NCI-H526 (cell line): ENCODE measurements around the gene PORCN.
"Not testable (repeated sequence)": the region's sequence is repeated elsewhere in the genome, so short reads cannot be mapped to it uniquely, and the experiment has no call there.

Experiments used
- DNase-seq, 2 experiments: peaks; one replicate each; lab custom pipeline; 2025; lab: John Stamatoyannopoulos, UW

PORCN gene

DNA sequence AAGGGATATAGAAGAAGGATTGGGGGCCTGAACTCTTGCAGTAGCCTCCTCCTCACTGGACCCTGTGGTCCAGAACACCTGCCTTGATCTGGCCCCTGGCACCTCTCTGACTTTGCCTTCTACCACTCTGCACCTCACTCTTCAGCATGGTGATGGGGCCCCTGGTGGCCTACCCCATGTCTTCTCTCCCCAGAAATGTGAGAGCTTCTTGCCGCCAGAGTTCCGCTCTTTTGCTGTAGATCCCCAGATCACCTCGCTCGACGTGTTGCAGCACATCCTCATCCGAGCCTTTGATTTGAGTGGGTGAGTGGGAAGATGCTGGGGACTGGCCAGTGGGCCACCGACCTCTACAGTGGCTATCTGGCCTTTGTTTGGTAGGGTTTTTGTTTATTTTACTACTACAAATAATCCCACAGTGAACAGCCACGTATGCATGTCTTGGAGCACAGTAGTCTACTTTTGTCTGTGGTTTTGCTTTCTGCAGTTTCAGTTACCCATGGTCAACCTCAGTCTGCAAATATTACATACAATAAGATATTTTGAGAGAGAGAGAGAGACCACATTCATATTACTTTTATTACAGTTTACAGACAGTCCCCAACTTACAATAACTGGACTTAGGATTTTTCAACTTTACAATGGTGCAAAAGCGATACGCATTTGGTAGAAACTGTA, 32.5 kb downstream of the PORCN start:
- DNase-seq, result no peak

DNA sequence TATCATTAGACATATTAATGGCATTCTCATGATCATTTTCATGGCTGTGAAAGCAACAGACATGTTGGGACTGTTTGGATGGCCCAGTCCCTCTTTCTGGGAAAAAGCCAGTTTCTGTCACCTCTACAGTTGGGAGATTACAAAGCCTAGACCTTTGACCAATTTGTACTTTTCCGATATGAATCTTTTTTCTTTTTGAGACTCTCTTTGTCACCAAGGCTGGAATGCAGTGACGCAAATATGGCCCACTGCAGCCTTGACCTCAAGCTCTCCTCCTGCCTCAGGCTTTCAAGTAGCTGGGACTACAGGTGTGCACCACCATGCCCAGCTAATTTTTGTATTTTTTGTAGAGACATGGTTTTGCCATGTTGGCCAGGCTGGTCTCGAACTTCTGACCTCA, 40.1 kb downstream of the PORCN start:
- no peak for DNase-seq

DNA sequence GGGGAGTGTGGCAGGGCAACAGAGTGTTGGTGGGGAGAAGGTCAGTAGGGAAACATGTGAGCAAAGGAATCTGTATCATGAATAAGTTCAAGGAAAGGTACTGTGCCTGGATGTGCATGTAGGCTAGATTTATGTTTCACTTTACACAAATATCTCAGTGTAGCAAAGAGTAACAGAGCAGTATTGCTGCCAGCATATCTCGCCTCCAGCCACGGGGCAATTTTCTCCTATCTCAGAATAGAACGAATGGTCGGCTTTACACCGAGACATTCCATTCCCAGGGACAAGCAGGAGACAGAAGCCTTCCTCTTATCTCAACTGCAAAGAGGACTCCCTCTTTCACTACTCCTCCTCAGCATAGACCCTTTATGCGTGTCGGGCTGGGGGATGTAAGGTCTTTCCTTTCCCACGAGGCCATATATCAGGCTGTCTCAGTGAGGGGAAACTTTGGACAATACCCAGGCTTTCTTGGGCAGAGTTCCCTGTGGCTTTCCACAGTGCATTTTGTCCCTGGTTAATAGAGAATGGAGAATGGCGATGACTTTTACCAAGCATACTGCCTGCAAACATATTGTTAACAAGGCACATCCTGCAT, 47.0 kb downstream of the PORCN start:
- DNase-seq, result not testable (repeated sequence)

DNA sequence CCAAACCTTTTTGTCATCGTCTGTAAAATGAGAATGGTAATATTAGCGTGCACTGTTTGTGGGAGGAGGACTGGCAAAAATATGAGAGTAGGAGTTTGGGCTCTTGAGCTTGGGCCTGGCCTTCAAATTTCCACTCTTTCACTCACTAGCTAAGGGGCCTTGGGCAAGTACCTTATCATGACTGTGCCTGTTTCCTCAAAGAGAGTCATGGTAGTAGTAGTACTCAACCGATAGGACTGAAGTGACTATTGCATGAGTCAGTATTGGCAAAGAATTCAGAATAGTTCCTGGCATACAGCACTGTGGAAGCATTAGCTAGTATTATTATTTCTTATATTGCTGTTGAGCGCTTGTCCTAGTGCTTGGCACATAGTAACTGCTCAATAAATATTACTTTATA, 49.5 kb downstream of the PORCN start:
- DNase-seq, result no peak

DNA sequence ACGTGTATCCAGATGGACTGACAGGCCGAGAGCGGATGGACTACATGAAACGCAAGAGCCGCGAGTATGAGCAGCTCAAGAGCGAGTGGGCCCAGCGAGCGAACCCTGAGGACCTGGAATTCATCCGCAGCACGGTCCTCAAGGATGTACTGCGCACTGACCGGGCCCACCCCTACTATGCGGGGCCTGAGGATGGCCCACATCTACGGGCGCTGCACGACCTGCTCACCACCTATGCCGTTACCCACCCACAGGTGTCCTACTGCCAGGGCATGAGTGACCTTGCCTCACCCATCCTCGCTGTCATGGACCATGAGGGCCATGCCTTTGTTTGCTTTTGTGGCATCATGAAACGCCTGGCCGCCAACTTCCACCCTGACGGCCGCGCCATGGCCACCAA, 50.8 kb downstream of the PORCN start:
- DNase-seq, result no peak

DNA sequence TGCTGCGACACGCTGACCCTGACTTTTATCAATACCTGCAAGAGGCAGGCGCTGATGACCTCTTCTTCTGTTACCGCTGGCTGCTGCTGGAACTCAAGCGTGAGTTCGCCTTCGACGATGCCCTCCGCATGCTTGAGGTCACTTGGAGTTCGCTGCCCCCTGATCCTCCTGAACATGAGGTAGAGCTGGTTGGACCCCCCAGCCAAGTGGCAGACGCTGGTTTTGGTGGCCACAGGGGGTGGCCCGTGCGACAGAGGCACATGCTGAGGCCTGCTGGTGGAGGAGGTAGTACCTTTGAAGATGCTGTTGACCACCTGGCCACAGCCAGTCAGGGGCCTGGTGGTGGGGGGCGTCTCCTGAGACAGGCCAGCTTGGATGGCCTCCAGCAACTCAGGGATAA, 51.3 kb downstream of the PORCN start:
- DNase-seq, result no peak

DNA sequence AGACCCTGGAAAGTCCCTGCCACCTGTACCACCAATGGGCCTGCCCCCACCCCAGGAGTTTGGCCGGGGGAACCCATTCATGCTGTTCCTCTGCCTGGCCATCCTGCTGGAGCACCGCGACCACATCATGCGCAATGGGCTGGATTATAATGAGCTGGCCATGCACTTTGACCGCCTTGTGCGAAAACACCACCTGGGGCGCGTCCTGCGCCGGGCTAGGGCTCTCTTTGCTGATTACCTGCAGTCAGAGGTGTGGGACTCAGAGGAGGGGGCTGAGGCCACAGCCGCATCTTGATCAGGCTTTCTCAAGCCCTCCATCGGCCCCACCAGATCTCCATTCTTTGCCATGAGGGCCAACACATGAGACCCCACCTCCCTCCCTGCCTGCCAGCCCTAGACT, 51.9 kb downstream of the PORCN start:
- DNase-seq, result no peak

DNA sequence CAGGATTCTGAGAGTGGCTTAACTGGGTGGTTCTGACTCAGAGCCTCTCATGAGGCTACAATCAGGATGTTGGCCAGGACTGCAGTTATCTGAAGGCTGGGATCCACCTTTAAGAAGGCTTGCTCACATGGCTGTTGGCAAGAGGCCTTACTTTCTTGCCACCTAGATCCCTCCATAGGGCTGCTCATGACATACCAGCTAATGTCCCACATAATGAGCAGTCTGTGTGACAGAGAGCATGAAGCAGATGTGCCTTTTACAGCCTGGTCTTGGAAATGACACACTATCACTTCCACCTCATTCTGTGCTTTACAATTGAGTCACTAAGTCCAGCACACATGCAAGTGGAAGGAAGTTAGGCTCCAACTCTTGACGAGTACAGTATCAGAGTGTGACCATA, 61.2 kb downstream of the PORCN start:
- DNase-seq, result no peak
